Testis (tissue), 3 donors: Measurements from ENCODE around the gene NAB1. TPM values are rescaled to one million over a fixed set of nuclear protein-coding genes. Genes with fewer than 3 reads are reported as not detected.

Experiments used
- DNase-seq: peaks from one replicate; pipeline ENCODE4 v3.0.0-alpha.2; 2019
- H3K27ac ChIP-seq, 2 donors: fragments of 200-600 bp; sonication (generic); one replicate each; pipeline ENCODE4 v1.5.1; 2019
- H3K27me3 ChIP-seq: fragments of 200-600 bp; sonication (generic); one replicate; pipeline ENCODE4 v1.5.1; 2019
- H3K36me3 ChIP-seq: fragments of 200-600 bp; sonication (generic); one replicate; pipeline ENCODE4 v1.5.1; 2017; ENCODE audit warnings: low read depth; ENCODE audit errors: missing control alignments
- H3K4me1 ChIP-seq: fragments of 200-600 bp; sonication (generic); one replicate; pipeline ENCODE4 v1.5.1; 2019
- H3K4me3 ChIP-seq, 2 donors: fragments of 200-600 bp; sonication (generic); one replicate each; pipeline ENCODE4 v1.5.1; 2017 to 2019
- H3K9me3 ChIP-seq: fragments of 200-600 bp; sonication (generic); one replicate; pipeline ENCODE4 v1.5.1; 2017
- CTCF ChIP-seq, 3 experiments: fragments of 450-650 bp in 2 of 3; fragments of 200-600 bp in 1 of 3; sonication (generic) in 1 of 3; IDR thresholded peaks; one replicate each; pipeline ENCODE4 v1.5.1; 2016 to 2019; ENCODE audit warnings: antibody characterized with exemption in 3 of 3, mild to moderate bottlenecking in 2 of 3, moderate library complexity in 1 of 3
- POLR2A ChIP-seq: fragments of 450-650 bp; IDR thresholded peaks from one replicate; pipeline ENCODE4 v1.6.1; 2017; ENCODE audit warnings: antibody characterized with exemption, mild to moderate bottlenecking, moderate library complexity
- WGBS, 2 donors: methylation state at CpG; one replicate each; pipeline ENCODE4 v1.1.5; 2018; 5-methylcytosine and 5-hydroxymethylcytosine counted together
- intact Hi-C: fragments of 100-400 bp; cut with DNase I; formaldehyde crosslinking; loops from one replicate; pipeline ENCODE4 v1.15.1; 2023; ENCODE audit warnings: low total_unique reads
- polyA plus RNA-seq: library from polyadenylated mRNA; stranded (reverse); fragments of 350-450 nt; fragmentation: Illumina TruSeq; extraction: RNeasy Lipid Tissue Mini Kit (QIAGEN cat#74804); gene quantifications from one replicate; pipeline ENCODE4 v1.2.3, GENCODE V29; 2014; ENCODE audit warnings: low read depth, low replicate concordance; ENCODE audit not compliant: insufficient read depth
- total RNA-seq, 2 donors: library from RNA; depleted of rRNA; stranded (reverse); fragments of >200 nt; gene quantifications; one replicate each; pipeline ENCODE4 v1.2.3, GENCODE V29; 2016

NAB1 gene
- total and polyA plus RNA-seq, 3 donors from 2014 or later: 33.8 to 81.0 (median 61.4) TPM

- intact Hi-C loops: no loop called here
- Histone ChIP-seq H3K36me3 (no peaks in the 10 kb centered on the region), H3K4me1 (no peaks in the 10 kb centered on the region), H3K9me3 (no peaks in the 10 kb centered on the region), H3K4me3 (no peak overlapping the region), H3K27me3 (no peaks in the 10 kb centered on the region), H3K27ac (no peak overlapping the region)
- no peak for TF ChIP-seq CTCF (IDR thresholded peaks at IDR 0.05)
- no peak for TF ChIP-seq POLR2A
- no peak for DNase-seq
- WGBS, 2 donors: 77 to 78% methylated on average over 15 of the region's 15 CpGs
Measured at GRCh38 chr2:190717764-190718651, 69.1 kb downstream of the NAB1 start.

GRCh38 chr2:190718652-190719526 is 70.0 kb downstream of the NAB1 start:
- TF ChIP-seq POLR2A: no peak
- no peak for TF ChIP-seq CTCF (IDR thresholded peaks at IDR 0.05)
- DNase-seq: no peak
- no peak overlapping the region for H3K27ac ChIP-seq
- intact Hi-C loops: no loop called here
- no peak overlapping the region for H3K4me3 ChIP-seq
- H3K4me1 ChIP-seq: no peaks in the 10 kb centered on the region
- WGBS, 2 donors: 59 to 61% methylated on average over 7 of the region's 7 CpGs
- no peaks in the 10 kb centered on the region for H3K27me3 ChIP-seq
- H3K9me3 ChIP-seq: no peaks in the 10 kb centered on the region
- H3K36me3 ChIP-seq: no peaks in the 10 kb centered on the region

- Histone ChIP-seq H3K27me3 (no peaks in the 10 kb centered on the region), H3K36me3 (no peaks in the 10 kb centered on the region), H3K4me3 (no peak overlapping the region), H3K4me1 (no peaks in the 10 kb centered on the region), H3K9me3 (no peaks in the 10 kb centered on the region), H3K27ac (no peak overlapping the region)
- TF ChIP-seq POLR2A (no peak), CTCF (IDR thresholded peaks at IDR 0.05) (no peak)
- intact Hi-C loops: no loop called here
- DNase-seq: no peak
- 77 to 89% methylated on average over 6 of the region's 6 CpGs for WGBS, 2 donors
Measured at GRCh38 chr2:190720276-190720675, 71.4 kb downstream of the NAB1 start.

GRCh38 chr2:190720691-190721090 is 71.8 kb downstream of the NAB1 start:
- 88 to 94% methylated on average over 1 of the region's 1 CpG for WGBS, 2 donors
- TF ChIP-seq POLR2A (no peak), CTCF (IDR thresholded peaks at IDR 0.05) (no peak)
- intact Hi-C loops: no loop called here

More at GRCh38 chr2:190720691-190721090, 71.8 kb downstream of the NAB1 start:
- H3K4me1 ChIP-seq: no peaks in the 10 kb centered on the region
- H3K27me3 ChIP-seq: no peaks in the 10 kb centered on the region
- H3K4me3 ChIP-seq: no peak overlapping the region
- H3K36me3 ChIP-seq: no peaks in the 10 kb centered on the region
- no peak overlapping the region for H3K27ac ChIP-seq
- H3K9me3 ChIP-seq: no peaks in the 10 kb centered on the region
- no peak for DNase-seq
